Loucy (cell line): Measurements from ENCODE around the gene YTHDF1.

Source experiments
- H2AFZ ChIP-seq: fragments of 200-600 bp; sonication (generic); 2 replicates; pipeline ENCODE4 v1.6.0; 2016; ENCODE audit warnings: antibody characterized with exemption, mild to moderate bottlenecking, low read length, moderate library complexity
- H3F3A ChIP-seq: fragments of 200-600 bp; 2 replicates; pipeline ENCODE4 v1.6.0; 2016; ENCODE audit warnings: antibody characterized with exemption, low read depth, mild to moderate bottlenecking
- H3K27me3 ChIP-seq: fragments of 200-600 bp; sonication (generic); 2 replicates; pipeline ENCODE4 v1.6.1; 2014; ENCODE audit warnings: low read length, mild to moderate bottlenecking; ENCODE audit not compliant: insufficient read depth, poor library complexity, severe bottlenecking
- H3K36me3 ChIP-seq: fragments of 200-600 bp; sonication (generic); 2 replicates; pipeline ENCODE4 v1.6.1; 2016; ENCODE audit warnings: low read length; ENCODE audit not compliant: insufficient read depth
- H3K4me1 ChIP-seq: fragments of 200-600 bp; sonication (generic); 2 replicates; pipeline ENCODE4 v1.5.1; 2014; ENCODE audit warnings: low read length, mild to moderate bottlenecking; ENCODE audit not compliant: insufficient read depth, poor library complexity, severe bottlenecking
- H3K4me2 ChIP-seq: fragments of 200-600 bp; sonication (generic); 2 replicates; pipeline ENCODE4 v1.6.0; 2014; ENCODE audit warnings: antibody characterized with exemption, low read length, low read depth, mild to moderate bottlenecking; ENCODE audit not compliant: poor library complexity, severe bottlenecking
- H3K4me3 ChIP-seq: fragments of 200-600 bp; sonication (generic); 2 replicates; pipeline ENCODE4 v1.5.1; 2014; ENCODE audit warnings: low read length, mild to moderate bottlenecking, mixed read lengths; ENCODE audit not compliant: poor library complexity, severe bottlenecking
- H3K79me2 ChIP-seq: fragments of 200-600 bp; sonication (generic); 2 replicates; pipeline ENCODE4 v1.6.1; 2014; ENCODE audit warnings: low read length; ENCODE audit not compliant: insufficient read depth
- H3K9ac ChIP-seq: fragments of 200-600 bp; sonication (generic); 2 replicates; pipeline ENCODE4 v1.6.0; 2014; ENCODE audit warnings: mild to moderate bottlenecking, low read depth, low read length, moderate library complexity; ENCODE audit not compliant: poor library complexity, severe bottlenecking
- H3K9me2 ChIP-seq: fragments of 200-600 bp; sonication (generic); replicated peaks from 2 replicates; pipeline ENCODE4 v1.6.1; 2016; ENCODE audit warnings: low read depth, low read length, mixed read lengths
- H3K9me3 ChIP-seq: fragments of 200-600 bp; sonication (generic); 2 replicates; pipeline ENCODE4 v1.6.1; 2014; ENCODE audit warnings: mild to moderate bottlenecking, antibody characterized with exemption, low read length, low read depth; ENCODE audit not compliant: insufficient read depth
- H4K20me1 ChIP-seq: fragments of 200-600 bp; sonication (generic); 2 replicates; pipeline ENCODE4 v1.6.0; 2014; ENCODE audit warnings: antibody characterized with exemption, low read length, mild to moderate bottlenecking; ENCODE audit not compliant: insufficient read depth, poor library complexity, severe bottlenecking
- EZH2phosphoT487 ChIP-seq: fragments of 200-600 bp; IDR thresholded peaks from 2 replicates; pipeline ENCODE4 v1.6.1; 2018; ENCODE audit warnings: antibody characterized with exemption, mild to moderate bottlenecking, moderate library complexity, borderline replicate concordance
- TF ChIP-seq, protein P1 (sequence below): fragments of 200-600 bp; sonication (generic); conservative IDR thresholded peaks from 2 replicates; pipeline ENCODE4 v1.5.1; 2014; ENCODE audit warnings: mild to moderate bottlenecking, antibody characterized with exemption, low read length

The YTHDF1 gene

DNA sequence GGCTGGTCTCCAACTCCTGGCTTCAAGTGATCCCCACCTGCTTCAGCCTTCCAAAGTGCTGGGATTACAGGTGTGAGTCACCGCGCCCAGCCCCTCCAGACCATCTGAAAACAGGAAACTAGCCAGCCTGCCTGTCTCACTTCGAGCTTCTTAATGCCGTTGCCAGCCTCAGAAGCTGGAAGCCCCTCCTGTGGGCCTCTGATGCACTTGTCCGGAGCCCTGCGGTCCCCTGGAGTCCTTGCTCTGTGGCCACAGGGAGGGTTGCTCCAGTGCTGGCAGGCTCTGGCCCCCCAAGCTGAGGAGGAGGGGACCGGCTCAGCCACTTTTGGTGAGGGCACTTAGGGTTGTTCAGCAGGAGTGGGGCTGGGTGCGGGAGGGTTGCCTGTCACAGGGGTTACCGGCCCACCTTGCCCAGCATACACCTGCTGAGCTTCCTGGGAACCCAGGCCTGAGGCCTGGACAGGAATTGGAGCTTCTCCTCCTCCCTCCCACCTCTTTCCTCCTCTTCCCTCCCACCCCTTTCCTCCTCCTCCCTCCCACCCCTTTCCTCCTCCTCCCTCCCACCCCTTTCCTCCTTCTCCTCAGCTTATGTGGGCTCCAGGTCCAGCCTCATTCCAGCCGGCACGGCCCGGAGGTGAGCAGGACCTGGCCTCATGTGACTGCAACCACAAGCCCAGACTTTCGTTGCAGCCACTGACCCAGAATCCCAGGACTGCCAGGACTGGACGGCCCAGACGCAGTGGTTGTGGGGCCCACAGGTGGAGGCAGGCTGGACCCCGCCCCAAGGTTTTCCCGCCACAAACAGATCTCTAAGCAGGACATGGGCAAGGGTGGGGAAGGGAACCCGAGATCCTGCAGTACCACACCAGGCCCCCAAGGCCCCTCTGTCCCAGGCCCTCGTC is 10.4 kb upstream of the YTHDF1 start:
- Histone ChIP-seq H3K9me3 (no peaks in the 10 kb centered on the region), H3K36me3 (no peaks in the 10 kb centered on the region), H3K9ac (no peak overlapping the region), H3F3A (no peaks in the 10 kb centered on the region), H3K4me1 (no peaks in the 10 kb centered on the region), H4K20me1 (no peaks in the 10 kb centered on the region), H3K4me3 (no peak overlapping the region), H3K4me2 (no peak overlapping the region), H2AFZ (no peak overlapping the region), H3K9me2 (no peaks in the 10 kb centered on the region), H3K27me3 (no peaks in the 10 kb centered on the region), H3K79me2 (no peaks in the 10 kb centered on the region)
- TF ChIP-seq EZH2phosphoT487: no peak
- TF ChIP-seq, protein P1, sequence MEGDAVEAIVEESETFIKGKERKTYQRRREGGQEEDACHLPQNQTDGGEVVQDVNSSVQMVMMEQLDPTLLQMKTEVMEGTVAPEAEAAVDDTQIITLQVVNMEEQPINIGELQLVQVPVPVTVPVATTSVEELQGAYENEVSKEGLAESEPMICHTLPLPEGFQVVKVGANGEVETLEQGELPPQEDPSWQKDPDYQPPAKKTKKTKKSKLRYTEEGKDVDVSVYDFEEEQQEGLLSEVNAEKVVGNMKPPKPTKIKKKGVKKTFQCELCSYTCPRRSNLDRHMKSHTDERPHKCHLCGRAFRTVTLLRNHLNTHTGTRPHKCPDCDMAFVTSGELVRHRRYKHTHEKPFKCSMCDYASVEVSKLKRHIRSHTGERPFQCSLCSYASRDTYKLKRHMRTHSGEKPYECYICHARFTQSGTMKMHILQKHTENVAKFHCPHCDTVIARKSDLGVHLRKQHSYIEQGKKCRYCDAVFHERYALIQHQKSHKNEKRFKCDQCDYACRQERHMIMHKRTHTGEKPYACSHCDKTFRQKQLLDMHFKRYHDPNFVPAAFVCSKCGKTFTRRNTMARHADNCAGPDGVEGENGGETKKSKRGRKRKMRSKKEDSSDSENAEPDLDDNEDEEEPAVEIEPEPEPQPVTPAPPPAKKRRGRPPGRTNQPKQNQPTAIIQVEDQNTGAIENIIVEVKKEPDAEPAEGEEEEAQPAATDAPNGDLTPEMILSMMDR: no peak

DNA sequence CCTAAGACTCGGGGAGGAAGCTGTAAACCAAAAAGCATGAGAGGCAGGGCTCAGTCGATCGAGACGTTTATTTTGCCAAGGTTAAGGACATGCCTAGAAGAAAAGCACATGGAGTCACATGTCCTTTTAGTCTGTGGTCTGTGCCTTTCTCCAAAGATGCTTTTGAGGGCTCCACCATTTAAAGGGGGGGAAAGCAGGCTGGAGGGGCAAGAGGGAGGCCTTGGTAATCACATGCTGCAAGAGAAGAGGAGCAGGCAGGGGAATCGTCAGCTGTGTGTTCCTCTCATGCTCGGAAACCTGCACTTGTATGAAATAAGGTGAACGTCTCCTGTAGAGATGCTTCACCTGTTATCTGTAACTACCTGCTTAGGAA is 9.1 kb upstream of the YTHDF1 start:
- H3K9ac ChIP-seq: no peak overlapping the region
- no peaks in the 10 kb centered on the region for H3K27me3 ChIP-seq
- H3K4me3 ChIP-seq: no peak overlapping the region
- TF ChIP-seq, protein P1: no peak
- TF ChIP-seq EZH2phosphoT487: no peak
- H4K20me1 ChIP-seq: no peaks in the 10 kb centered on the region
- no peak overlapping the region for H3K4me2 ChIP-seq
- no peaks in the 10 kb centered on the region for H3K9me2 ChIP-seq
- no peaks in the 10 kb centered on the region for H3F3A ChIP-seq
- no peaks in the 10 kb centered on the region for H3K79me2 ChIP-seq
- no peaks in the 10 kb centered on the region for H3K36me3 ChIP-seq
- no peaks in the 10 kb centered on the region for H3K4me1 ChIP-seq
- H2AFZ ChIP-seq: no peak overlapping the region
- no peaks in the 10 kb centered on the region for H3K9me3 ChIP-seq

DNA sequence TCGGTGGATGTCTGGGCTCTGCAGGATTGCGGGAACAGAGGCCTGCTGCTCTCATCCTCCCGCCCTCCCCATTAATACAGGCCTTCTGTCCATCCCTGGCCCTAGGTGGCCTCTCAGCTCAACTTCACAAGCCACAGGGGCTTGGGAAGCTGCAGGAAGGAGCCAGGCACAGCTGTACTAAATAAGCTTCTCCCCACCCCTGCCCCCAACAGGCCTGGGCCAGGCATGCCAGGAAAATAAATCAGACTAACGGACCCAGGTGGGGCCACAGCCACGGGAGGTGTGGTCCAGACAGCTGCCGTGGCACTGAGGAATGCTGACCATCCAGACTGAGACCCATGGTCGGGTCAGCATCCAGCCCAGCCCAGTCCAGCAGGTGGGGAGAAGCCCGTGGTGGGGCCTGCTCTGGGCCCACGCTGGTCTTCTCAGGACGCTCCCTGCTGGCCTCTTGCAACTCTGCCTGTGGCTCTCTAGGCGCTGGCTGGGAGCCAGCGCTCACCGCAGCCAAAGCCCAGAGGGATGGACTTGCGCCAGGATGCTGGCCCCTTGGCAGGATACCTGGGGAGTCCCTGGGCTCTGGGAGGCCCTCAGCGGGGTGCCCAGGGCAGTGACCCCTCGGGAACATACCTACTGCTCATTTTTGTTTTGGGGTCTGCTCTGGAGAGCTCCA is 8.6 kb upstream of the YTHDF1 start:
- Histone ChIP-seq H3K4me2 (no peak overlapping the region), H3K79me2 (no peaks in the 10 kb centered on the region), H3K9me2 (no peaks in the 10 kb centered on the region), H3K9ac (no peak overlapping the region), H3K27me3 (no peaks in the 10 kb centered on the region), H3K36me3 (no peaks in the 10 kb centered on the region), H3K4me1 (no peaks in the 10 kb centered on the region), H3K9me3 (no peaks in the 10 kb centered on the region), H3F3A (no peaks in the 10 kb centered on the region), H4K20me1 (no peaks in the 10 kb centered on the region), H2AFZ (no peak overlapping the region), H3K4me3 (no peak overlapping the region)
- no peak for TF ChIP-seq EZH2phosphoT487
- TF ChIP-seq, protein P1: no peak
